ENCODE data around the gene ACTR2.
"Not testable (repeated sequence)": the region's sequence is repeated elsewhere in the genome, so short reads cannot be mapped to it uniquely, and the experiment has no call there.

DNA sequence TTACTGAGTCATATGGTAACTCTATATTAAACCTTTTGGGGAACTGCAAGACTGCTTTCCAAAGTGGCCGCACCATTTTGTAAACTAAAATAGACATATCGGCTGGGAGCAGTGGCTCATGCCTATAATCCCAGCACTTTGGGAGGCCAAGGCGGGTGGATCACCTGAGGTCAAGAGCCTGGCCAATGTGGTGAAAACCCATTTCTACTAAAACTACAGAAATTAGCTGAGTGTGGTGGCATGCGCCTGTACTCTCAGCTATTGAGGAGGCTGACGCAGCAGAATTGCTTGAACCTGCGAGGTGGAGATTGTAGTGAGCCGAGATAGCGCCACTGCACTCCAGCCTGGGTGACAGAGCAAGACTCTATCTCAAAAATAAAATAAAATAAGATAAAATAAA is 6.4 kb upstream of the ACTR2 start:
- TF ChIP-seq CTCF (IDR thresholded peaks at IDR 0.05); PRDM15 (CRISPR knock-in tag; IDR thresholded peaks at IDR 0.05); TEAD1 (CRISPR knock-in tag; IDR thresholded peaks at IDR 0.05); KAT7 (CRISPR knock-in tag; IDR thresholded peaks at IDR 0.05; ENCODE audit: borderline replicate concordance); TEAD4 (CRISPR knock-in tag; IDR thresholded peaks at IDR 0.05); ZBTB21 (CRISPR knock-in tag; IDR thresholded peaks at IDR 0.05; ENCODE audit: borderline replicate concordance): not testable (repeated sequence)
- TF ChIP-seq, protein P1, sequence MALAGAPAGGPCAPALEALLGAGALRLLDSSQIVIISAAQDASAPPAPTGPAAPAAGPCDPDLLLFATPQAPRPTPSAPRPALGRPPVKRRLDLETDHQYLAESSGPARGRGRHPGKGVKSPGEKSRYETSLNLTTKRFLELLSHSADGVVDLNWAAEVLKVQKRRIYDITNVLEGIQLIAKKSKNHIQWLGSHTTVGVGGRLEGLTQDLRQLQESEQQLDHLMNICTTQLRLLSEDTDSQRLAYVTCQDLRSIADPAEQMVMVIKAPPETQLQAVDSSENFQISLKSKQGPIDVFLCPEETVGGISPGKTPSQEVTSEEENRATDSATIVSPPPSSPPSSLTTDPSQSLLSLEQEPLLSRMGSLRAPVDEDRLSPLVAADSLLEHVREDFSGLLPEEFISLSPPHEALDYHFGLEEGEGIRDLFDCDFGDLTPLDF (CRISPR knock-in tag; IDR thresholded peaks at IDR 0.05), result not testable (repeated sequence)
- TF ChIP-seq, protein P2, sequence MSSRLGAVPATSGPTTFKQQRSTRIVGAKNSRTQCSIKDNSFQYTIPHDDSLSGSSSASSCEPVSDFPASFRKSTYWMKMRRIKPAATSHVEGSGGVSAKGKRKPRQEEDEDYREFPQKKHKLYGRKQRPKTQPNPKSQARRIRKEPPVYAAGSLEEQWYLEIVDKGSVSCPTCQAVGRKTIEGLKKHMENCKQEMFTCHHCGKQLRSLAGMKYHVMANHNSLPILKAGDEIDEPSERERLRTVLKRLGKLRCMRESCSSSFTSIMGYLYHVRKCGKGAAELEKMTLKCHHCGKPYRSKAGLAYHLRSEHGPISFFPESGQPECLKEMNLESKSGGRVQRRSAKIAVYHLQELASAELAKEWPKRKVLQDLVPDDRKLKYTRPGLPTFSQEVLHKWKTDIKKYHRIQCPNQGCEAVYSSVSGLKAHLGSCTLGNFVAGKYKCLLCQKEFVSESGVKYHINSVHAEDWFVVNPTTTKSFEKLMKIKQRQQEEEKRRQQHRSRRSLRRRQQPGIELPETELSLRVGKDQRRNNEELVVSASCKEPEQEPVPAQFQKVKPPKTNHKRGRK (CRISPR knock-in tag; IDR thresholded peaks at IDR 0.05; ENCODE audit: borderline replicate concordance), result not testable (repeated sequence)

Data from WTC11 (cell line).